Suprapubic skin (tissue), 4 donors: ENCODE data around the gene GPR176. TPM values are rescaled to one million over a fixed set of nuclear protein-coding genes. Genes with fewer than 3 reads are reported as not detected.

Source experiments
- DNase-seq, 2 donors: peaks; one replicate each; pipeline ENCODE4 v3.0.0-alpha.2; 2019; ENCODE audit warnings: low spot score in 2 of 2
- H3K27ac ChIP-seq: fragments of 200-600 bp; sonication (generic); one replicate; pipeline ENCODE4 v1.5.1; 2019
- H3K27me3 ChIP-seq: fragments of 200-600 bp; sonication (generic); one replicate; pipeline ENCODE4 v1.5.1; 2019
- H3K36me3 ChIP-seq: fragments of 200-600 bp; sonication (generic); one replicate; pipeline ENCODE4 v1.5.1; 2019
- H3K4me1 ChIP-seq: fragments of 200-600 bp; sonication (generic); one replicate; pipeline ENCODE4 v1.5.1; 2019
- H3K4me3 ChIP-seq: fragments of 200-600 bp; sonication (generic); one replicate; pipeline ENCODE4 v1.5.1; 2019; ENCODE audit warnings: mild to moderate bottlenecking
- H3K9me3 ChIP-seq: fragments of 200-600 bp; sonication (generic); one replicate; pipeline ENCODE4 v1.5.1; 2019
- CTCF ChIP-seq, 2 donors: fragments of 200-600 bp in 1 of 2; fragments of 450-650 bp in 1 of 2; sonication (generic) in 1 of 2; IDR thresholded peaks; one replicate each; pipeline ENCODE4 v1.5.1; 2016 to 2019; ENCODE audit warnings: antibody characterized with exemption in 2 of 2, mild to moderate bottlenecking in 1 of 2, moderate library complexity in 1 of 2
- EP300 ChIP-seq: sonication (generic); formaldehyde crosslinking; IDR thresholded peaks from one replicate; pipeline ENCODE4 v1.6.1; 2017; ENCODE audit warnings: antibody characterized with exemption
- POLR2A ChIP-seq, 2 donors: fragments of 450-650 bp; IDR thresholded peaks; one replicate each; pipeline ENCODE4 v1.6.1; 2017; ENCODE audit warnings: antibody characterized with exemption in 2 of 2, mild to moderate bottlenecking in 2 of 2, moderate library complexity in 2 of 2
- POLR2AphosphoS5 ChIP-seq, 3 donors: sonication (generic); formaldehyde crosslinking; IDR thresholded peaks; one replicate each; pipeline ENCODE4 v1.6.1; 2017; ENCODE audit warnings: antibody characterized with exemption in 3 of 3
- WGBS: methylation state at CpG from one replicate; pipeline ENCODE4 v1.1.5; 2018; 5-methylcytosine and 5-hydroxymethylcytosine counted together
- total RNA-seq, 4 donors: library from RNA; depleted of rRNA; stranded (reverse); fragments of >200 nt; gene quantifications; one replicate each; pipeline ENCODE4 v1.1.0, GENCODE V29; 2016

GPR176 gene
- total RNA-seq, 4 donors from 2014 or later, result 1.3 to 4.2 (median 2.1) TPM

DNA sequence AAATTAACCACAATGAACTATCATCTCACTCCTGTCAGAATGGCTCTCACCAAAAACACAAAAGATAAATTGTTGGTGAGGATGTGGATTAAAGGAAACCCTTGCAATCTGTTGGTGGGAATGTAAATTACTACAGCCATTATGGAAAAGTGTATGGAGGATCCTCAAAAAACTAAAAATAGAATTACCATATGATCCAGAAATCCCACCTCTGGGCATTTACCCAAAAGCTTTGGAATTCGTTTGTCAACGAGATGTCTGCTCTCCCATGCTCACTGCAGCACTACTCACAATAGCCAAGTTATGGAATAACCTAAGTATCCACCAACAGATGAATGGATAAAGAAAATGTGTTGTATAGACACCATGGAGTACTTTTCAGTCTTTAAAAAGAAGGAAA lies 159.1 kb downstream of the GPR176 start:
- DNase-seq, result no peak
- whole genome bisulfite sequencing, result 57% methylated on average over 2 of the region's 2 CpGs
- TF ChIP-seq CTCF (IDR thresholded peaks at IDR 0.05) (no peak), POLR2AphosphoS5 (IDR thresholded peaks at IDR 0.05) (no peak), EP300 (no peak), POLR2A (IDR thresholded peaks at IDR 0.05) (no peak)

GRCh38 chr15:39756806-39757522 lies 163.1 kb downstream of the GPR176 start:
- TF ChIP-seq CTCF (IDR thresholded peaks at IDR 0.05) (peak; percentile 50 to 69), POLR2A (IDR thresholded peaks at IDR 0.05) (no peak)
- Histone ChIP-seq H3K27me3 (no peaks in the 10 kb centered on the region), H3K4me3 (no peak overlapping the region), H3K9me3 (no peaks in the 10 kb centered on the region), H3K27ac (no peak overlapping the region), H3K4me1 (no peaks in the 10 kb centered on the region), H3K36me3 (no peaks in the 10 kb centered on the region)
- no peak for DNase-seq
- 44% methylated on average over 2 of the region's 2 CpGs for WGBS

More for the DNA sequence above, 159.1 kb downstream of the GPR176 start:
- no peaks in the 10 kb centered on the region for H3K27me3 ChIP-seq
- no peak overlapping the region for H3K27ac ChIP-seq
- H3K4me1 ChIP-seq, result no peaks in the 10 kb centered on the region
- H3K9me3 ChIP-seq, result no peaks in the 10 kb centered on the region
- no peak overlapping the region for H3K4me3 ChIP-seq
- H3K36me3 ChIP-seq, result no peaks in the 10 kb centered on the region

DNA sequence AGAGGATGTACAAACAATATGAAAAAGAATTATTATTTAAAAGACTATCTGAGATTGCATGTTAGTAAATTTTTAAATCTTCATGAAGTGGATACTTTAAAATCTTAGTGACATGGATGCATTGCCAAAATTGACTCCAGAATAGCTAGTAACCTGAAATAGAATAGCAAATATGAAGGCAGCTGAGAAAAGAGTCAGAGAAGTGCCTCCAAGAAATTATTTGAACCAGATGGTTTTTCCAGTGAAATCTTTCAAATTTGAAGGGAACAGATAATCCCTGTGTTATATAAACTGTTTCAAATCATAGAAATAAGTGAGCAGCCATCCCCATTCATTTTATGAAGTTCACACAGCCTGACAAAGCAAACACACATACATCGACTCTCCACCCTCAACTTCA lies 167.1 kb downstream of the GPR176 start:
- 63% methylated on average over 1 of the region's 1 CpG for WGBS
- H3K27ac ChIP-seq, result no peak overlapping the region

GRCh38 chr15:39752246-39752645 lies 167.8 kb downstream of the GPR176 start:
- Histone ChIP-seq H3K27me3 (no peaks in the 10 kb centered on the region), H3K9me3 (no peaks in the 10 kb centered on the region), H3K36me3 (no peaks in the 10 kb centered on the region), H3K27ac (no peak overlapping the region), H3K4me1 (no peaks in the 10 kb centered on the region), H3K4me3 (no peak overlapping the region)
- DNase-seq, result no peak
- TF ChIP-seq POLR2AphosphoS5 (IDR thresholded peaks at IDR 0.05) (no peak), EP300 (no peak), CTCF (IDR thresholded peaks at IDR 0.05) (no peak)

More for the DNA sequence above, 167.1 kb downstream of the GPR176 start:
- Histone ChIP-seq H3K4me1 (no peaks in the 10 kb centered on the region), H3K36me3 (no peaks in the 10 kb centered on the region), H3K9me3 (no peaks in the 10 kb centered on the region), H3K27me3 (no peaks in the 10 kb centered on the region), H3K4me3 (no peak overlapping the region)
- DNase-seq, result no peak
- no peak for TF ChIP-seq POLR2A (IDR thresholded peaks at IDR 0.05)
- TF ChIP-seq EP300, result no peak
- no peak for TF ChIP-seq POLR2AphosphoS5 (IDR thresholded peaks at IDR 0.05)

Other genes starting within 250 kb of the GPR176 start
- gene FSIP1, start 137.4 kb downstream of the GPR176 start, total RNA-seq, result under 1 TPM in 2 of 4 donors, not detected in 2; 0.21 to 0.24 TPM
- 10 to 100 TPM; 25.1 to 31.9 (median 26.2) TPM for gene EIF2AK4, start 13.8 kb upstream of the GPR176 start, total RNA-seq
- 100 to 1,000 TPM; 161 to 218 (median 170) TPM for gene SRP14, start 118.9 kb upstream of the GPR176 start, total RNA-seq
- 10 to 100 TPM in 2 of 4 donors, 1 to 10 TPM in 2; 2.6 to 11.1 (median 9.8) TPM for gene BMF, start 188.6 kb upstream of the GPR176 start, total RNA-seq
- 10 to 100 TPM in 2 of 4 donors, 1 to 10 TPM in 2; 1.8 to 12.2 (median 8.8) TPM for gene BUB1B, start 240.8 kb upstream of the GPR176 start, total RNA-seq